ENCODE measurements around the gene C17orf100.

DNA sequence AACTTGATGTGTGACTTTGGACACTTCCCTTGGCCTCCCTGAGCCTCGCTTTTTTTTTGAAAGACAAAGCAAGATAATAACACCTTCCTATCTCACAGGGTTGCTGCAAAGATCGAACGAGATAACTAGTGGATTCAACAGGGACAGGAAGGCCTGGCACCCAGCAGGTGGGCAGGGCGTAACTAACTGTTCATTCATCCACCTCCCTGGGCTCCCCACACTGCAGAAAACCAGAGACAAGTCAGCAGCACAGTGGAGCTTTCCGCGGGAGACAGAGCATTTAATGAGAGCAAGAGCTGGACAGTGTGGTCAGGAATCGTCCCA is 32.9 kb downstream of the C17orf100 start:
- TF ChIP-seq, protein P1, sequence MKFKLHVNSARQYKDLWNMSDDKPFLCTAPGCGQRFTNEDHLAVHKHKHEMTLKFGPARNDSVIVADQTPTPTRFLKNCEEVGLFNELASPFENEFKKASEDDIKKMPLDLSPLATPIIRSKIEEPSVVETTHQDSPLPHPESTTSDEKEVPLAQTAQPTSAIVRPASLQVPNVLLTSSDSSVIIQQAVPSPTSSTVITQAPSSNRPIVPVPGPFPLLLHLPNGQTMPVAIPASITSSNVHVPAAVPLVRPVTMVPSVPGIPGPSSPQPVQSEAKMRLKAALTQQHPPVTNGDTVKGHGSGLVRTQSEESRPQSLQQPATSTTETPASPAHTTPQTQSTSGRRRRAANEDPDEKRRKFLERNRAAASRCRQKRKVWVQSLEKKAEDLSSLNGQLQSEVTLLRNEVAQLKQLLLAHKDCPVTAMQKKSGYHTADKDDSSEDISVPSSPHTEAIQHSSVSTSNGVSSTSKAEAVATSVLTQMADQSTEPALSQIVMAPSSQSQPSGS (CRISPR knock-in tag; IDR thresholded peaks at IDR 0.05) = no peak
- no peak for TF ChIP-seq ZZZ3 (IDR thresholded peaks at IDR 0.05)

Measured in K562 (cell line).